ENCODE results near the gene SESN2. TPM values are rescaled to one million over a fixed set of nuclear protein-coding genes. Genes with fewer than 3 reads are reported as not detected.

Gene SESN2
- total RNA-seq, 4 donors from 2014 or later, result 7.5 to 16.4 (median 11.9) TPM

DNA sequence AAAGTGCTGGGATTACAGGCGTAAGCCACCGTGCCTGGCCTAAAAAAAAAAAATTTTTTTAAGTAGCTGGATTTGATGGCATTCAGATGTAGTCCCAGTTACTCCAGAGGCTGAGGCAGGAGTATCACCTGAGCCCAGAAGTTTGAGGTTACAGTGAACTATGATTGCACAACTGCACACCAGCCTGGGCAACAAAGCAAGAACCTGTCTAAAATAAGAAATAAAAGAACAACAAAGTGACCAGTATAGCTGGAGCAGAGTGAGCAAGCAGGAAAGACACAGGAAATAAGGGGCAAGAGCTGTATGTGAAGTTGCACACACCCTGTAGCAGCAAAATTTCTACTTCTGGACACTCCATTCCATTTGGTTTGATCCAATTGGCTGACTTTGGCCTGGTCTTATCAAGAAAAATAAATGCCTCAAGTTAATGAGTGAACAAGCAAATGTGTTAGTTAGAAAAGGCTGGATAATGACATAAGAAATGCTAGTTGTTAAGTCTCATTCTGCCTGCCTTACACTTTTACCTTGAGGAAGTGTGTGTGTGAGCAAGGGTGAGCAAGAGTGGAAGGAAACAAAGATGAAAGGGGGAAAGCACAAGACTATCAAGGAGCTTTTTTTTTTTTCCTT, 15.5 kb upstream of the SESN2 start:
- no peak for DNase-seq (ENCODE audit: extremely low spot score)
- Histone ChIP-seq H3K36me3 (no peaks in the 10 kb centered on the region), H3K27me3 (no peaks in the 10 kb centered on the region), H3K4me1 (peaks cover 15 to 24% (median 19%) of the 10 kb centered on the region in 4 donors), H3K27ac (replicated peaks in 1 of 4) (no peak overlapping the region), H3K4me3 (no peak overlapping the region), H3K9me3 (no peaks in the 10 kb centered on the region)
- 74% methylated on average over 2 of the region's 2 CpGs for WGBS
- no peak for TF ChIP-seq POLR2AphosphoS5 (IDR thresholded peaks at IDR 0.05)
- no peak for TF ChIP-seq EP300 (IDR thresholded peaks at IDR 0.05)
- TF ChIP-seq, protein P1, sequence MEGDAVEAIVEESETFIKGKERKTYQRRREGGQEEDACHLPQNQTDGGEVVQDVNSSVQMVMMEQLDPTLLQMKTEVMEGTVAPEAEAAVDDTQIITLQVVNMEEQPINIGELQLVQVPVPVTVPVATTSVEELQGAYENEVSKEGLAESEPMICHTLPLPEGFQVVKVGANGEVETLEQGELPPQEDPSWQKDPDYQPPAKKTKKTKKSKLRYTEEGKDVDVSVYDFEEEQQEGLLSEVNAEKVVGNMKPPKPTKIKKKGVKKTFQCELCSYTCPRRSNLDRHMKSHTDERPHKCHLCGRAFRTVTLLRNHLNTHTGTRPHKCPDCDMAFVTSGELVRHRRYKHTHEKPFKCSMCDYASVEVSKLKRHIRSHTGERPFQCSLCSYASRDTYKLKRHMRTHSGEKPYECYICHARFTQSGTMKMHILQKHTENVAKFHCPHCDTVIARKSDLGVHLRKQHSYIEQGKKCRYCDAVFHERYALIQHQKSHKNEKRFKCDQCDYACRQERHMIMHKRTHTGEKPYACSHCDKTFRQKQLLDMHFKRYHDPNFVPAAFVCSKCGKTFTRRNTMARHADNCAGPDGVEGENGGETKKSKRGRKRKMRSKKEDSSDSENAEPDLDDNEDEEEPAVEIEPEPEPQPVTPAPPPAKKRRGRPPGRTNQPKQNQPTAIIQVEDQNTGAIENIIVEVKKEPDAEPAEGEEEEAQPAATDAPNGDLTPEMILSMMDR (IDR thresholded peaks at IDR 0.05), result no peak
- TF ChIP-seq POLR2A (IDR thresholded peaks at IDR 0.05; ENCODE audit: low read depth), result no peak
- intact Hi-C loops (cut with DNase I), result no loop called here

DNA sequence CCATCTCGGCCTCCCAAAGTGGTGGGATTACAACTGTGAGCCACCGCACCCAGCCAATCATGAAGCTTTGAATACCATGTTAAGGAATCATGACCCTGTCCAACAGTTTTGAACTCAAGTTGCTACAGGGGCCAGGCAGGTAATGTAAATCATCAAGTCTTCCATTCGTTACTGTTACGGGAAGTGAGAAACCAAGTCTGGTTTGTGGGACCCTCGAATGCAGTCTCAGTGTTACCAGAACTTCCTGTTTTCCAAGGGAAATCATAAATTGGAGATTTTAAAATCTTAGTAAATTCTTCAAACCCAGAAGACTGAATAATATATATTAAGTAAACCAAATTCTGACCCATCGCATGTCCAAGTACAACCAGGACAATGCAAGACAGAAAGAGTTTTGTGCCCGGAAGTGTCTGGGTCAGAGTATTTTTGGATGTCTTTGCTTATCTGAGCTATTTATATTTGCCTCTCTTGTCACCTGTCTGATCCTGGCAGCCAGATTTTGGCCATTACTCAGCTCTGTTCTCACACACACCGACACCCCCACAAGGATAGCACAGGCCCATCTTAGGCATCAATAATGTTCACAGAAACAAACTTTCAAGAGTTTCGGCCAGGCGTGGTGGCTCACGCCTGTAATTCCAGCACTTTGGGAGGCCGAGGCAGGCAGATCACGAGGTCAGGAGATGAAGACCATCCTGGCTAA, 14.6 kb upstream of the SESN2 start:
- no peak overlapping the region for H3K4me3 ChIP-seq
- intact Hi-C loops (cut with DNase I), result loop anchor here (5.0 kb wide), 1 partner anchor 83 kb away; the partner anchor contains the start of gene MED18
- H3K9me3 ChIP-seq, result no peaks in the 10 kb centered on the region
- H3K4me1 ChIP-seq, result peaks cover 22 to 33% (median 27%) of the 10 kb centered on the region in 4 donors
- TF ChIP-seq POLR2AphosphoS5 (IDR thresholded peaks at IDR 0.05) (no peak), POLR2A (IDR thresholded peaks at IDR 0.05; ENCODE audit: low read depth) (no peak), EP300 (IDR thresholded peaks at IDR 0.05) (no peak)
- TF ChIP-seq, protein P1 (IDR thresholded peaks at IDR 0.05), result no peak
- WGBS, result 89% methylated on average over 13 of the region's 13 CpGs
- no peak for DNase-seq (ENCODE audit: extremely low spot score)
- H3K36me3 ChIP-seq, result no peaks in the 10 kb centered on the region
- H3K27me3 ChIP-seq, result no peaks in the 10 kb centered on the region
- H3K27ac ChIP-seq (replicated peaks in 1 of 4), result no peak overlapping the region

DNA sequence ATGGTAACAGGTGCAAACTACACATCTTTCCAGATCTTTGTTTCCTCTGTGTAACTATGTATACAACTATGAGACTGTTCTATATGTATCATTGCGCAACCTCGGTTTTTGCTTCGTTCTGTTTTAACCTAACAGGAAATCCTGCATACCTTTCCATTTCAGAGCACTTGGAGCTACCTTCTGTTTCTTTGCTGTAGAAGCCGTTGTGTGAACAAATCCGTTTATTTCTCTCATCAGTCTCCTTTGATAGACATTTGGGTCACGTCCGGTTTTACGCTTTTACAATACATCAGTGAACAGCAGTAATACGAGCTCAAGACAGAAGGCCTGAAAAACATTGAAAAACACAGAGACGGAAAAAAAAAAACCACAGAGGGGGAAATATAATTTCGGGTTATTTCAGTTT, 12.9 kb upstream of the SESN2 start:
- Histone ChIP-seq H3K4me1 (peaks cover 22 to 36% (median 29%) of the 10 kb centered on the region in 4 donors), H3K4me3 (peak overlapping the region; percentile 54 to 78 (median 64)), H3K27me3 (no peaks in the 10 kb centered on the region), H3K9me3 (no peaks in the 10 kb centered on the region), H3K27ac (replicated peaks in 1 of 4) (peak overlapping the region; percentile 83 to 91 (median 86)), H3K36me3 (no peaks in the 10 kb centered on the region)
- DNase-seq (ENCODE audit: extremely low spot score), result no peak
- intact Hi-C loops (cut with DNase I), result loop anchor here (2.0 to 5.0 kb wide), 2 partner anchors 14 to 81 kb away; partner anchors contain the start of gene MED18
- TF ChIP-seq EP300 (IDR thresholded peaks at IDR 0.05), result no peak
- WGBS, result 42% methylated on average over 11 of the region's 11 CpGs

DNA sequence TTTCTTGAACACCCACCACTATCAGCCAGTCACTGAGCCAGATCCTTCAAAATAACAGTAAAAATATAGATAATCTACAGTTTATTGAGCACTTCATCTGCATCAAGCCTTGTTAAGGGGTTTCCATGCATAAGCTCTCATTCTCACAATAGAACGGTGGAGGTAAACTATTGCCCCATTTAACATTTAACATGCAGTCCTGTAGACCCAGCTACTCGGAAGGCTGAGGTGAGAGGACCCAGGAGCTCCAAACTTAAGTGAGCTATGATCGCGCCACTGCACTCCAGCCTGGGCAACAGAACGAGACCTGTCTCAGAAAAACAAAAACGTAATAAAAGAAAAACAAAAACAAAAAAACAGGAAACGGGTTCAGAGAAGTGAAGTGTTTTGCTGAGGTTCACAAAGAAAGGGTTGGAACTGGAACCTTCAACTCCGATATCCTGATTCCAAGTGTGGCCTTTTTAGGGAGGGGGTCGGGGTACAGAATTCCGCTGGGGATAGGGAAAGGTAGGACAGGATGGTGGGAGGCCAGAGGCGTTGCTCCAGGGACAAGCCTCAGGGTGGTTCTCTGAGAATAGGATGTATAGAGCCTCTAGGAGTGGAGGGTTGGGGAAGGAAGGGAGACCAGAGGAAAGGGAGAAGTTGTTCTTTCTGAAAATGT, 11.6 kb upstream of the SESN2 start:
- peaks cover 22 to 36% (median 29%) of the 10 kb centered on the region in 4 donors for H3K4me1 ChIP-seq
- H3K27ac ChIP-seq (replicated peaks in 1 of 4), result peak overlapping the region; percentile 83 to 91 (median 86)
- H3K9me3 ChIP-seq, result no peaks in the 10 kb centered on the region
- H3K36me3 ChIP-seq, result no peaks in the 10 kb centered on the region
- H3K4me3 ChIP-seq, result peak overlapping the region; percentile 54 to 78 (median 64)
- intact Hi-C loops (cut with DNase I), result loop anchor here (2.0 to 5.0 kb wide), 2 partner anchors 13 to 80 kb away; partner anchors contain the start of gene MED18
- WGBS, result 66% methylated on average over 11 of the region's 11 CpGs
- H3K27me3 ChIP-seq, result no peaks in the 10 kb centered on the region
- TF ChIP-seq, protein P1 (IDR thresholded peaks at IDR 0.05), result no peak
- no peak for TF ChIP-seq POLR2AphosphoS5 (IDR thresholded peaks at IDR 0.05)
- TF ChIP-seq EP300 (IDR thresholded peaks at IDR 0.05), result no peak
- TF ChIP-seq POLR2A (IDR thresholded peaks at IDR 0.05; ENCODE audit: low read depth), result no peak
- no peak for DNase-seq (ENCODE audit: extremely low spot score)

Measured in esophagus muscularis mucosa (tissue), 4 donors.